Adrenal gland (tissue), 5 donors: ENCODE results near the gene WASHC4.

Experiments used
- CTCF ChIP-seq, 6 experiments: fragments of 450-650 bp in 4 of 6; fragments of 200-600 bp in 2 of 6; sonication (generic) in 1 of 6; IDR thresholded peaks; 1 replicate in 5 of 6; 2 replicates in 1 of 6; pipeline versions ENCODE4 v1.5.1 to v1.8.0; 2016 to 2021; ENCODE audit warnings: antibody characterized with exemption in 6 of 6, mild to moderate bottlenecking in 2 of 6, moderate library complexity in 1 of 6
- POLR2A ChIP-seq, 2 donors: fragments of 450-650 bp; IDR thresholded peaks; one replicate each; pipeline ENCODE4 v1.6.1; 2017; ENCODE audit warnings: antibody characterized with exemption in 2 of 2, mild to moderate bottlenecking in 2 of 2, moderate library complexity in 1 of 2
- donor health status: DM: no; HTN: no; CAD: no.

- TF ChIP-seq CTCF (IDR thresholded peaks at IDR 0.05) (no peak), POLR2A (IDR thresholded peaks at IDR 0.05) (no peak)
These were observed 69.7 kb downstream of the WASHC4 start for GRCh38 chr12:105177208-105177607.
